Skeletal muscle cell (primary cell): ENCODE measurements around the gene PPP1R12B.
A peak's percentile ranks its signal among the peaks of the same experiment; 100 is the strongest.
"Not testable (repeated sequence)": the region's sequence is repeated elsewhere in the genome, so short reads cannot be mapped to it uniquely, and the experiment has no call there.

Experiments
- DNase-seq: peaks from one replicate; pipeline ENCODE4 v3.0.0-alpha.2; 2010; ENCODE audit warnings: low read depth
- H3K4me3 ChIP-seq: 2 replicates; pipeline ENCODE4 v1.5.1; 2011; ENCODE audit warnings: low read depth, mild to moderate bottlenecking, control low read depth, low read length, moderate library complexity

The PPP1R12B gene

DNA sequence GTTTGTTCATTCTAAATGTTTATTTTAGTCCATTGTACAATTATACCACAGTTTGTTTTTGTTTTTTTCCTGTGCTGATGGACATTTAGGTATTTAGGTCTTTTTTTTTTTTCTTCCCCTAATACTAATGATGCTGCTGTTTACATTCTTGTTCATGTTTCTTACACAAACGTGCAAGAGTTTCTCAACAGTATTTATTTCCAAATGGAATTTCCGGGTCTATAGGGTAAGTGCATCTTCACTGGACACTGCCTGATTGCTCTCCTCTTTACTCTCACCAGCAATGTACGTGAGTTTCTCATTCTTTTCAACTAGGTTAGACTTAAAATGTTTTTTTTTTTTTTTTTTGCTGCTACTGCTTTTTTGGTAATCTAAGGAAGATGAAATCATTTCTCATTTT is 122.7 kb downstream of the PPP1R12B start:
- no peak for DNase-seq

DNA sequence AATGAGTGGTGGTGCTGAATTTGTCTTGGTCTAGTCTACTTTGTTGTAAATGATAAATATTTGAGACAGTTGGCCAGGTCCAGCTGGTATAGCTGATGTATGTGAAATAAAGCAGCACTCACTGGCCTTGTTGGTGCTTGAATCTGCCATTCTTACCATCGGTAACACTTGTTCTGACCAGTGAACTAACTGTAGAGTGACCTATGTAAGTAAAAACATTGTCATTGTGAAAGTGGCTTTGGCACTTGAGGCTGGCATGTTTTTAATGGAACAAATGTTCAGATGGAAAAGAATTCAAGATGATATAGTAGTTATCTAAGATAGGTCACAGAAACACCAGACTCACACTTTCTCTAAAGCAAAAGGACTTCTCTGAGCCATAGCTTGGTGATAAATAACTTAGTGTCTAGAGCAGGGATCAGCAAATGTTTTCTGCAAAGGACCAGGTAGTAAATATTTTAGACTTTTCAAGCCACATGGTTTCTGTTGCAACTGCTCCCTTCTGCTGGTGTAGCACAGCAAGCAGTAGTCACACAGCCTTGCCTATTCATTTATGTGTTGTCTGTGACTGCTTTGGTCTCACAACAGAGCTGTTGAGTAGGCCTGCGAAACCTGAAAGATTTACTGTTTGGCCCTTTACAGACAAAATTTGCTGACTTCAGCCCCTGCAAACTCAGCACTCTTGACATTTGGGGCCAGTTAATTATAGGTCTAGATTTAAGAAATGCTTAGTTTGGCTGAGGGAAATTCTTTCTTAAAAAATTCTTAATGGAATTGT is 124.0 kb downstream of the PPP1R12B start:
- not testable (repeated sequence) for H3K4me3 ChIP-seq

More for the DNA sequence above, 122.7 kb downstream of the PPP1R12B start:
- H3K4me3 ChIP-seq, result no peak overlapping the region

DNA sequence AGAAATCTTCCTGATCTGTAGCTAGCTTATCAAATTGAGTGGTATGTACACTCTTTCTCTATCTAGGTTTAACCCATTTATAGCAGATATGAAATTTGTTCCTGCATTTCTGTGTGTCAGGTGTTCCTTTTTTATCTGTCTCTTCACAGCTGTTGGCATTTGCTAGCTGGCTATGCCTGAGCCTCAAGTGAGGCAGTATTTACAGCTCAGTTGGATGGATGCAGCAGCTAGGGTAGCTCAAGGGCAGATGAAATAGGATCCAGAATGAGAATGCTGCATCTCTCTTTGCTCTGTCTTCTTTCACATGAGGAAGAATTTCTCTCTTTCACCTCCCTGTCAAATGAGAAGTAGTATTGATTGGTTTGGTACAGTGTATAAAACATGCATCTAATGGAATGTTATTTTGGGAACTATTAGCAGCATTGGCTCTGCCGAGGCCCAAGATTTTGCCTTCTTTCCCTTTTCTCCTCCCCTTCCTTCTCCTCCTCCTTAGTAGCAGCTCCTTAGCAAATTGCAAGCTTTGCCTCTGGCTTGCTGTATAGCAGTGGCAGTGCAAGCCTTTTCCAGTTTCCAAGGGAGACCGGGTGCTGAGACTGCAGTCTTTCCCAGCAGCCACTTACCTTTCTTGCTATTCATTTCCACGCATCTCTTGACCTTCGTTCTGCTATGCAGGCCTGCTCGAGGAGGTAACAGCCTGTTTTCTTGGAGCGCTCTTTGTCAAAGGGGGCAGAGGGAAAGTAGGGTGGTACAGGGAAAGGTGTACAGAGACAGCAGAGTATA is 125.0 kb downstream of the PPP1R12B start:
- not testable (repeated sequence) for H3K4me3 ChIP-seq

More for the DNA sequence above, 124.0 kb downstream of the PPP1R12B start:
- not testable (repeated sequence) for DNase-seq

DNA sequence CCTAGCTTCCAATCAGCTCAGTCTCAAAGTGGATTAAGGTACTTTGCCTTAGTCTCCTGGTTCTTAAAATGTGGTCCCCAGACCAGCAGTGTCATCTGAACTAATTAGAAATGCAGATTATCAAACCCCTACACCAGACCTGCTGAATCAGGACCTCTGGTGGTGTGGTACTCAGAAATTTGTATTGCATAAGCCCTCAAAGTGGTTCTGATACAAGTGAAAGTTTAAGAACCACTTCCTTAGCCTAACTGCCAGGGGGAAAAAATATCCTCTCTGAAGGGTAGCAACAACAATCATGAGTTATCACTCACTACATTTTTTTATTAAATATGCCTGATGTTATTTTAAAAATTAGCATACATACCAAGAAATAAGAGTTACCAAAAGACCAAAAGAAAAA is 131.2 kb downstream of the PPP1R12B start:
- not testable (repeated sequence) for DNase-seq, H3K4me3 ChIP-seq

More for the DNA sequence above, 125.0 kb downstream of the PPP1R12B start:
- DNase-seq, result not testable (repeated sequence)

GRCh38 chr1:202480640-202481039 is 132.1 kb downstream of the PPP1R12B start:
- not testable (repeated sequence) for DNase-seq

DNA sequence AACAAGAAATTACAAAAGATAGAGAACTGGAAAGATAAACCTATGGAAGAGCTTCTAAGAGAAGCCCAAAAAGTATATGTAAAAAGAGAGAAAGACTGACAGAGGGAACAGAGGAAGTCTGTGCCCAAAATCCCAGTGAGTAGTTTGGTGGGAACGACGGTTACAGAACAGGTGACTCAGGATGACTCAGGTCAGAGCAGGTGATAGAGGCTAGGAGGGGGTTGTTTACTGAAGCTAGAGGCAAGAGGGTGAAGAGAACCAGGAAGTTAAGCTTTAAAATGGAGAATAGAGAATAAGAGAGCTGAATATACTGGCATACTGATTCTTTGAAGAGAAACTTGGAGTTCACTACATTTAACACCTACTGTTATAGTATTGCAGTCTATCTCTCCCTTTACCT is 134.9 kb downstream of the PPP1R12B start:
- not testable (repeated sequence) for DNase-seq

More at GRCh38 chr1:202480640-202481039, 132.1 kb downstream of the PPP1R12B start:
- H3K4me3 ChIP-seq, result not testable (repeated sequence)

DNA sequence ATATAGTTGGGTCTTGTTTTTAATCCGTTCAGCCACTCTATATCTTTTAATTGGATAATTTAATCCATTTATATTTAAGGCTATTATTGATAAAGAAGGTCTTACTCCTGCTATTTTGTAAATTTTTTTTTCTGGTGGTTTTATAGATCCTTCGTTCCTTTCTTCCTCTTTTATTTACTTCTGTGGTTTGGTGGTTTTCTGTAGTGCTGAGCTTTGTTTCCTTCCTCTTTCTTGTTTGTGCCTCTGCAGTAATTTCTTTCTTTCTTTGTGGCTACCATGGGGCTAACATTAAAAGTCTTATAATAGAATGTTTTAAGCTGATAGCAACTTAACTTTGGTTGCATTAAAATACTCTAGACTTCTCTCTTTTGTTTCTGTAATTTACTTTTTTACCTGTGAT is 135.5 kb downstream of the PPP1R12B start:
- H3K4me3 ChIP-seq, DNase-seq: not testable (repeated sequence)

More for the DNA sequence above, 134.9 kb downstream of the PPP1R12B start:
- not testable (repeated sequence) for H3K4me3 ChIP-seq

GRCh38 chr1:202484820-202485219 is 136.3 kb downstream of the PPP1R12B start:
- not testable (repeated sequence) for DNase-seq, H3K4me3 ChIP-seq

GRCh38 chr1:202488178-202488649 is 139.7 kb downstream of the PPP1R12B start:
- H3K4me3 ChIP-seq, DNase-seq: not testable (repeated sequence)

- H3K4me3 ChIP-seq, result not testable (repeated sequence)
- peak; percentile 15 for DNase-seq
Observed at GRCh38 chr1:202489101-202489500, 140.6 kb downstream of the PPP1R12B start.

DNA sequence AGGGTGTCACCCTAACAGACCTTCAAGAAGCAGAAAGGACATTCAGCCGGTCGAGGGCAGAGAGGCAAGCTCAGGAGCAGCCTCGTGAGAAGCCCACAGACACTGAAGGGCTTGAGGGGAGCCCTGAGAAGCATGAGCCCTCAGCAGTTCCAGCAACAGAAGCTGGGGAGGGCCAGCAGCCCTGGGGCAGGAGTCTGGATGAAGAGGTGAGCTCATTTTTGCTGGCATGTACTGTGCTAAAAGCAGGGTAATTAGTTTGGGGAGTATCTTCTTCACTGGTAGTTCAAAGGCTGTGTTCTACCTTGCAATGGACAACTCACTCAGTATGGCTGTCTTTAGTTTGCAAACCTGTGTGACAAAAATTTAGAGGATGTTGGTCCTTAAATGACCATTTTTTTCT is 144.6 kb downstream of the PPP1R12B start:
- not testable (repeated sequence) for H3K4me3 ChIP-seq, DNase-seq

DNA sequence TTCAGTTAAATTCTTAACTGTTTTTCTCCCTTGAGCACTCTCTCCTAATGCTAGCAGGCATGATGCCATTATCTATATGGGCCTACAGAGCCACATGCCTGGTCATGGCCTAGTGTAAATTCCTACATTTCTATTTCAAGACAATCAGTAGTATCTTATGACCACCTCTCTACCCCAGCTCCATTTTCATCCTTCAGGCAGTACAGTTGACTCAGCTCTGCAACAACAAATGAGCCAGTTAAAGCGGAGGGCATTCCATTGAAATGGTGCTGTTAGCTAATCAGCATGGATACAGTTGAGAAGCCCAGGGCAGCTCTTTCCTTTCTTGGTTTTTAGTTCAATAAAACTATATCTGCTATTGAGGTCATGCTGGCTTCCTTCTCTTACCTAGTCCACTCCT is 150.0 kb downstream of the PPP1R12B start:
- no peak overlapping the region for H3K4me3 ChIP-seq
- DNase-seq, result no peak

DNA sequence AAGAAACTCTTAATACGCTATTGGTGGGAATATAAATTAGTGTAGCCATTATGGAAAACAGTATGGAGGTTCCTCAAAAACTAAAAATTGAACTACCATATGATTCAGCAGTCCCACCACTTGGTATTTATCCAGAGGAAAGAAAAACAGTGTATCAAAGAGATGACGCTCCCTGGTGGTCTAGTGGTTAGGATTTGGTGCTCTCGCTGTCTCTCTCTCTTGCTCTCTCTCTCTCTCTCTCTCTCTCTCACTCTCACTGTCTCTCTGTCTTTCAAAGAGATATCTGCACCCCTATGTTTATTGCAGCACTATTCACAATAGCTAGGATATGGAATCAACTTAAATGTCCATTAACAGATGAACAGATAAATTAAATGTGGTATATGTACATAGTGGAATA is 151.5 kb downstream of the PPP1R12B start:
- not testable (repeated sequence) for DNase-seq, H3K4me3 ChIP-seq

DNA sequence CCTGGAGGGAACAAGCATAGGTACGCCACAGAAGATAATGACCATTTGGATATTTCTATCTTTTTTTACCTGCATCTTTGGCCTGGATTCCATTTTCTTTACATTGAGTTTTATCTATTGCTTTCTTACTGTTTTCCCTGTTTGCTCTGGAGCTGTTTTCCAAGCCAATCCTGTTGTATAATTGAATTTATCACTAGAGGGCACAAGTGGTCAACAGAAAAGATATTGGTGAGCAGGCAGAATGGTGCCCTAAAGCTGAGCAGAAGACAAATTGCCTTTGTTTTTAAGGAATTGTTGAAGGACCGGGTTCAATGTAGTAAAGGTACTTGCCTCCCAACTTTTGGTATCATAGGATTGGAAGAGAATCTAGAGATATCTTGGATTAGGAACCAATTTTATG is 152.8 kb downstream of the PPP1R12B start:
- no peak for DNase-seq
- H3K4me3 ChIP-seq, result no peak overlapping the region

DNA sequence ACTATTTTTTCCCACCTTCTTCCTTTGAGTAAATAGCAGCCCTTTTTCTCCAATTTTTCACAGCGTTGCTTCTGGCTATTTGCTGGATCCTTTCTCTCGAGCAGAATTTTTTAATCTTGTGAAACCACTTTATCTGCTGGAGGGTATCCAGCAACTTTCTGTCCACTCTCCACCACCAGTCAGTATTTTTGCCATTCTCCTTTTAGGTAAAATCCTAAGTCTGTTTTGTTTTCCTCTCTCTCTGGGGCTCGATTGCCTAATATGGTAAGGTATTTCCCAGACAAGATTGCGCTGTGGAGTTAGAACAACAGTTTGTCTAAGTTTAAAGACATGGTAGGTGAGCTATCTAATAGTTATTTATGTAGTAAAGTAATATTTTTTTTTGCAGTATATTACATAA is 156.9 kb downstream of the PPP1R12B start:
- H3K4me3 ChIP-seq, result no peak overlapping the region
- peak; percentile 47 for DNase-seq

DNA sequence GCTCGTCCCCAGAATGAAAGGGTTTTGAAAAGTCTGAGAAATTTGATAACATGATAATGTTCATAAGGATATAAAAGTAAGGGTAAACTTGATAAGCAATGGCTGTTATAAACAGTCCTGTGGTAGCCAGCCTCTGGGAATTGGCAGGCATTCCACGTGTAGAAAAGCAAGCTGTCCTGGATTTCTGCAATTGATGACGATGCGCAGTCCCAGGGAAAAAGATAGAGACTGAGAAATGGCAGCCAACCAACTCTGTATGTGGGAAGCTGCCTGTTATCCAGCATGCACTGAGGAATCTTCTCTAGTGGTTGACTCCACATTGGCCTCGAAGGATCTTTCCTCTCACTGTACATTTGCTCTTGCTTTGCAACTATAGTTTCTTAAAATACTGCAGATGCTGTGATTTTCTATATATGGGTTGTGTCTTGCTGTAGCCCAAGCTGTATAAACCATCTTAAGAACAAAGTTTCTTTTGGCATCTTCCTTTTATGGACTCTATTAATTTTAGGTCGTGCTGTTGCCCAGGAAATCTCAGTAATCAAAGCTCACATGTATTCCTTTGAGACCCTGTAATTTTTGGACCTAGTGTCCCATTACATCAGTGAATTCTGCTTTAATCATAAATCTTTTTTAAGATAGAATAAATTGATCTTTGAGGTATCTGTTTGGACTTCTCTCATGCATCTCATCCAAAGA is 157.5 kb downstream of the PPP1R12B start:
- peak; percentile 38 for DNase-seq
- not testable (repeated sequence) for H3K4me3 ChIP-seq

DNA sequence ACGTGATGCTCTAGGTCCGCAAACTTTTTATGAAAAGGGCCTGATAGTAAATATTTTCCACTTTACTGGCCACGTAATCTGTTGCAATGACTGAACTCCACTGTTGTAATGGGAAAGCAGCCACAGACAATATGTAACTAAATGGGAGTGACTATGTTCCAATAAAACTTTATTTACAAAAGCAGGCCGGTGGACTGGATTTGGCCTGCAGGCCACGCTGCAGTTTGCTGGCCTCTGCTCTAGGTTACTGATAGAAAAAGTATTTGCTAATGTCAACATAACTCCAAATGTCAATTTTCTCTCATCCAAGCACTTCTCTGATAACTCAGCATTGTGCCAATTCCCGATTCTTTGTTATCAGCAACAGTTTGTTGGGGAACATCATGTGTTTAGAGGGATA is 160.4 kb downstream of the PPP1R12B start:
- H3K4me3 ChIP-seq, DNase-seq: not testable (repeated sequence)

GRCh38 chr1:202513875-202514274 is 165.4 kb downstream of the PPP1R12B start:
- H3K4me3 ChIP-seq, DNase-seq: not testable (repeated sequence)

GRCh38 chr1:202516434-202516877 is 168.0 kb downstream of the PPP1R12B start:
- no peak for DNase-seq
- no peak overlapping the region for H3K4me3 ChIP-seq

- H3K4me3 ChIP-seq, DNase-seq: not testable (repeated sequence)
Observed at GRCh38 chr1:202517146-202517545, 168.6 kb downstream of the PPP1R12B start.
